K562 (cell line): ENCODE data around the gene ZMYND15. TPM values are rescaled to one million over a fixed set of nuclear protein-coding genes. Genes with fewer than 3 reads are reported as not detected.

Experiments used
- ATAC-seq: fragments of 200-7000 bp; cut with Tn5 transposase; 3 replicates; pipeline ENCODE4 v1.9.1; 2020; ENCODE audit warnings: moderate library complexity
- BruUV-seq: library from RNA; stranded (reverse); fragments of 400-500 nt; replicated peaks from 2 replicates; lab custom pipeline; 2021; lab: Mats Ljungman, UMichigan
- CTCF ChIA-PET: fragments of 300-600 bp; formaldehyde crosslinking; extraction: SDS; loops from one replicate; lab custom pipeline; 2021; ENCODE audit warnings: low intra/inter-chr PET ratio; lab: Yijun Ruan, JAX
- POLR2A ChIA-PET: fragments of 300-600, 350-650 bp; sonication (Branson Sonifier 250); formaldehyde crosslinking; extraction: SDS; loops from one replicate; lab custom pipeline; 2021; ENCODE audit warnings: antibody characterized with exemption, inconsistent platforms; lab: Yijun Ruan, JAX
- DNase-seq, 4 experiments: peaks; one replicate each; pipeline versions ENCODE4 v3.0.0 to v3.0.0-alpha.2; 2011 to 2018; ENCODE audit warnings: low spot score in 3 of 4, mixed read lengths in 3 of 4; ENCODE audit errors: extremely low read depth in 1 of 4
- FAIRE-seq: peaks from 2 replicates; lab custom pipeline; 2011; peaks lifted over from hg19 to GRCh38; lab: Jason Lieb, UNC
- H2AFZ ChIP-seq: 2 replicates; pipeline ENCODE4 v1.6.0; 2011; ENCODE audit warnings: low read depth, low read length, control low read depth, inconsistent platforms
- H3K27ac ChIP-seq: fragments of 200-600 bp; 3 replicates; pipeline ENCODE4 v1.8.0; 2011; ENCODE audit warnings: low read depth, mild to moderate bottlenecking, control low read depth, inconsistent platforms, low read length, moderate library complexity, mixed read lengths; ENCODE audit errors: extremely low read depth
- H3K27me3 ChIP-seq, 2 experiments: fragments of 300-600 bp in 1 of 2; 2 replicates in 1 of 2; 3 replicates in 1 of 2; pipeline versions ENCODE4 v1.6.0 to v1.8.0; 2011; ENCODE audit warnings: inconsistent platforms in 2 of 2, low read length in 2 of 2, mild to moderate bottlenecking in 1 of 2, mixed read lengths in 1 of 2, moderate library complexity in 1 of 2; ENCODE audit not compliant: control insufficient read depth in 2 of 2, insufficient read depth in 2 of 2
- H3K36me3 ChIP-seq: fragments of 300-600 bp; 3 replicates; pipeline ENCODE4 v1.8.0; 2011; ENCODE audit warnings: mild to moderate bottlenecking, low read length, inconsistent platforms; ENCODE audit not compliant: control insufficient read depth, insufficient read depth
- H3K4me1 ChIP-seq, 2 experiments: fragments of 200-600 bp in 1 of 2; replicated peaks in 1 of 2; 2 replicates in 1 of 2; 3 replicates in 1 of 2; pipeline versions ENCODE4 v1.5.1 to v1.8.0; 2011; ENCODE audit warnings: inconsistent platforms in 2 of 2, low read length in 2 of 2, mild to moderate bottlenecking in 1 of 2, mixed read lengths in 1 of 2, moderate library complexity in 1 of 2; ENCODE audit not compliant: control insufficient read depth in 2 of 2, insufficient read depth in 2 of 2
- H3K4me2 ChIP-seq: 2 replicates; pipeline ENCODE4 v1.6.1; 2011; ENCODE audit warnings: low read length, control low read depth, inconsistent platforms, mixed read lengths; ENCODE audit not compliant: insufficient read depth
- H3K4me3 ChIP-seq: fragments of 200-600 bp; sonication (generic), shearing (Covaris generic); 2 replicates; pipeline ENCODE4 v1.5.1; 2016; ENCODE audit warnings: control low read depth, inconsistent platforms
- H3K79me2 ChIP-seq: fragments of 200-600 bp; 3 replicates; pipeline ENCODE4 v1.8.0; 2011; ENCODE audit warnings: low read length, inconsistent platforms; ENCODE audit not compliant: control insufficient read depth, insufficient read depth
- H3K9ac ChIP-seq, 2 experiments: 2 replicates each; pipeline versions ENCODE4 v1.6.0 to v1.6.1; 2011; ENCODE audit warnings: low read depth in 2 of 2, low read length in 2 of 2, control low read depth in 1 of 2, inconsistent platforms in 1 of 2, mild to moderate bottlenecking in 1 of 2, mixed read lengths in 1 of 2; ENCODE audit not compliant: insufficient read depth in 1 of 2
- H3K9me1 ChIP-seq: one replicate; pipeline ENCODE4 v1.6.0; 2011; ENCODE audit warnings: inconsistent platforms, mild to moderate bottlenecking, low read length, moderate library complexity; ENCODE audit not compliant: control insufficient read depth, insufficient read depth
- H3K9me3 ChIP-seq: replicated peaks from 2 replicates; pipeline ENCODE4 v1.5.1; 2011; ENCODE audit warnings: low read depth, low read length, inconsistent platforms; ENCODE audit not compliant: control insufficient read depth, insufficient read depth
- H4K20me1 ChIP-seq: replicated peaks from 2 replicates; pipeline ENCODE4 v1.6.1; 2011; ENCODE audit warnings: low read length, inconsistent platforms, mixed read lengths; ENCODE audit not compliant: control insufficient read depth, insufficient read depth
- ATF6 ChIP-seq: sonication (generic); formaldehyde crosslinking; IDR thresholded peaks from 2 replicates; pipeline ENCODE4 v1.4.0; 2020; ENCODE audit warnings: mild to moderate bottlenecking, missing genetic modification reagents
- BCL6 ChIP-seq: fragments of 250-450 bp; sonication (Bioruptor Pico); IDR thresholded peaks from 2 replicates; pipeline ENCODE4 v1.4.0; 2020
- DACH1 ChIP-seq: fragments of 450-650 bp; IDR thresholded peaks from 2 replicates; pipeline ENCODE4 v1.6.1; 2018; ENCODE audit not compliant: partially characterized antibody
- FOXP1 ChIP-seq: sonication (generic); formaldehyde crosslinking; IDR thresholded peaks from 2 replicates; pipeline ENCODE4 v1.8.0; 2022; ENCODE audit warnings: mild to moderate bottlenecking, missing genetic modification reagents
- HDAC2 ChIP-seq: fragments of 450-650 bp; IDR thresholded peaks from 2 replicates; pipeline ENCODE4 v1.6.1; 2016; ENCODE audit warnings: mild to moderate bottlenecking
- HDAC6 ChIP-seq: IDR thresholded peaks from 2 replicates; pipeline ENCODE4 v1.6.1; 2012; ENCODE audit warnings: low read depth, mild to moderate bottlenecking, control low read depth, inconsistent platforms, low read length, moderate library complexity
- MCM7 ChIP-seq, 2 experiments: fragments of 450-650 bp; IDR thresholded peaks; 2 replicates each; pipeline ENCODE4 v1.6.1; 2016 to 2018
- NCOA6 ChIP-seq: fragments of 450-650 bp; IDR thresholded peaks from 2 replicates; pipeline ENCODE4 v1.6.1; 2017; ENCODE audit warnings: mild to moderate bottlenecking
- NEUROD1 ChIP-seq: fragments of 150-350 bp; IDR thresholded peaks from 2 replicates; pipeline ENCODE4 v1.6.1; 2014; ENCODE audit warnings: borderline replicate concordance, low read length, low read depth; ENCODE audit not compliant: partially characterized antibody
- PKNOX1 ChIP-seq: fragments of 450-650 bp; IDR thresholded peaks from 2 replicates; pipeline ENCODE4 v1.6.1; 2016
- SFPQ ChIP-seq: fragments of 200-400 bp; formaldehyde crosslinking; IDR thresholded peaks from 2 replicates; pipeline ENCODE4 v1.6.1; 2017; ENCODE audit warnings: mild to moderate bottlenecking, low read depth, low read length, moderate library complexity
- SMAD2 ChIP-seq: fragments of 150-350 bp; IDR thresholded peaks from 2 replicates; pipeline ENCODE4 v1.6.1; 2014; ENCODE audit warnings: low read depth, mild to moderate bottlenecking, low read length
- SUPT5H ChIP-seq: fragments of 450-650 bp; IDR thresholded peaks from 2 replicates; pipeline ENCODE4 v1.6.1; 2016
- ZNF212 ChIP-seq: fragments of 450-650 bp; formaldehyde crosslinking; IDR thresholded peaks from 2 replicates; pipeline ENCODE4 v1.4.0; 2020; ENCODE audit warnings: mild to moderate bottlenecking
- ZNF785 ChIP-seq: fragments of 250-450 bp; sonication (Bioruptor Pico); IDR thresholded peaks from 2 replicates; pipeline ENCODE4 v1.4.0; 2020; ENCODE audit warnings: mild to moderate bottlenecking
- WGBS: fragments of 100-300 bp; shearing (Covaris generic); methylation state at CpG from one replicate; pipeline ENCODE4 v1.1.6; 2016; ENCODE audit warnings: low coverage, mixed read lengths; ENCODE audit not compliant: insufficient coverage; ENCODE audit errors: missing lambda C conversion rate; 5-methylcytosine and 5-hydroxymethylcytosine counted together
- in situ Hi-C: fragments of 300-500 bp; cut with MboI; formaldehyde crosslinking; loops from 4 replicates; pipeline ENCODE4 v1.15.0; 2018; ENCODE audit warnings: inconsistent platforms, mixed read lengths
- intact Hi-C: fragments of 100-400 bp; cut with micrococcal nuclease; formaldehyde crosslinking; loops from 2 replicates; pipeline ENCODE4 v1.14.2; 2022
- polyA plus RNA-seq, 8 experiments: library from polyadenylated mRNA; depleted of rRNA in 4 of 8; stranded (reverse) in 5 of 8; unstranded in 3 of 8; fragments of >200 nt; fragmentation: Nextera tagmentation in 2 of 8; fragmentation: Illumina TruSeq in 1 of 8; extraction: Ambion mirVana in 2 of 8; extraction: Trizol in 1 of 8; gene quantifications; 2 replicates each; pipeline versions ENCODE4 v1.2.1 to v1.2.3, GENCODE V29; 2011 to 2014; ENCODE audit warnings: inconsistent platforms in 1 of 8, missing spikeins in 1 of 8
- total RNA-seq, 7 experiments: library from RNA; depleted of rRNA in 6 of 7; stranded (reverse); fragments of >200 nt in 6 of 7; fragmentation: Illumina TruSeq in 2 of 7; extraction: Trizol in 2 of 7; gene quantifications; 2 replicates each; pipeline versions ENCODE4 v1.2.1 to v1.2.3, GENCODE V29; 2011 to 2021; ENCODE audit warnings: low replicate concordance in 1 of 7
- TF ChIP-seq, protein P1 (sequence below): IDR thresholded peaks from 2 replicates; pipeline ENCODE4 v1.6.1; 2011; ENCODE audit not compliant: insufficient read length; ENCODE audit errors: extremely low read depth
- TF ChIP-seq, protein P2 (sequence below): fragments of 250-450 bp; sonication (Bioruptor Pico); IDR thresholded peaks from 2 replicates; pipeline ENCODE4 v1.6.1; 2021; ENCODE audit warnings: mild to moderate bottlenecking

Gene ZMYND15
- total and polyA plus RNA-seq, 9 of the 15 experiments (the other 6 are each of a cell fraction or from before 2014, with no cell fraction given), result 0.09 TPM; not detected in 8

DNA sequence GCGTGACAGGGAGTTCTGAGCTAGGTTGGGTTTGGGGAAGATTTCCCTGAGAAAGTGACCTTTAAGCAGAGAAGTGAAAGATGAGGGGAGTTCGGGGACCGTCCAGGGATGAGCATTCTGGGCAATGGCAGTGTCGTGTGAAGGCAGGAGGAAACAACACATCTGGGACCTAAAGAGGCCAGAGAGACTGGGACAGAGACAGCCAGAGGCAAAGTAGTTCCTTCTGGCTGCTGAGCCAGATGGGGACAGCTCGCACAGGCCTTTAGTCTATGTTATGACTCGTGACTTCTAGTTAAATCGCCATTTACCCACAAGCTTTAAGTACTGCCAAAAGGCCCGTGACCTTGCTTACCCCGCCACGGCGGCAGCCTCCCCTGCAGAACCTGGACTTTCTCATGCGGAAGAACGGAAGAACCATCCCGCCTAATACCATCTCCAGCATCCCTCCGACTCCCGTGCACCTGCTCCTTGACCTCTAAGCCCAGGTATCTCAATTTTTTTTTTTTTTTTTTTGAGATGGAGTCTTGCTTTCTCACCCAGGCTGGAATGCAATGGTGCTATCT, 16.9 kb upstream of the ZMYND15 start:
- ATAC-seq, result no peak
- no peak overlapping the region for H3K9ac ChIP-seq
- no peaks in the 10 kb centered on the region for H3K27me3 ChIP-seq
- H3K36me3 ChIP-seq, result no peaks in the 10 kb centered on the region
- peaks cover 11% of the 10 kb centered on the region in 2 experiments for H3K4me1 ChIP-seq
- WGBS, result 54% methylated on average over 13 of the region's 16 CpGs
- TF ChIP-seq, protein P1, sequence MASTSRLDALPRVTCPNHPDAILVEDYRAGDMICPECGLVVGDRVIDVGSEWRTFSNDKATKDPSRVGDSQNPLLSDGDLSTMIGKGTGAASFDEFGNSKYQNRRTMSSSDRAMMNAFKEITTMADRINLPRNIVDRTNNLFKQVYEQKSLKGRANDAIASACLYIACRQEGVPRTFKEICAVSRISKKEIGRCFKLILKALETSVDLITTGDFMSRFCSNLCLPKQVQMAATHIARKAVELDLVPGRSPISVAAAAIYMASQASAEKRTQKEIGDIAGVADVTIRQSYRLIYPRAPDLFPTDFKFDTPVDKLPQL, result no peak
- TF ChIP-seq ZNF212 (CRISPR knock-in tag) (no peak), SMAD2 (no peak), SUPT5H (no peak), FOXP1 (no peak), PKNOX1 (no peak), DACH1 (no peak), ATF6 (CRISPR knock-in tag) (no peak), BCL6 (no peak), HDAC6 (no peak), NCOA6 (no peak), MCM7 (IDR thresholded peaks at IDR 0.05) (no peak), SFPQ (no peak), NEUROD1 (no peak), HDAC2 (no peak), ZNF785 (CRISPR knock-in tag) (no peak)
- TF ChIP-seq, protein P2, sequence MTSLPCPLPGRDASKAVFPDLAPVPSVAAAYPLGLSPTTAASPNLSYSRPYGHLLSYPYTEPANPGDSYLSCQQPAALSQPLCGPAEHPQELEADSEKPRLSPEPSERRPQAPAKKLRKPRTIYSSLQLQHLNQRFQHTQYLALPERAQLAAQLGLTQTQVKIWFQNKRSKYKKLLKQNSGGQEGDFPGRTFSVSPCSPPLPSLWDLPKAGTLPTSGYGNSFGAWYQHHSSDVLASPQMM (CRISPR knock-in tag), result no peak
- no peaks in the 10 kb centered on the region for H3K9me3 ChIP-seq
- FAIRE-seq, result no peak
- H3K79me2 ChIP-seq, result no peaks in the 10 kb centered on the region
- intact Hi-C loops, result no loop called here
- no peak overlapping the region for H2AFZ ChIP-seq
- ChIA-PET POLR2A (interaction anchor here (0.7 kb wide), 1 partner anchor 241 kb away, joined by 3 read pairs; no protein-coding TSS in a partner anchor), CTCF (no interaction called here)
- in situ Hi-C loops, result no loop called here
- no peak overlapping the region for H3K4me3 ChIP-seq
- no TSS peak for BruUV-seq
- no peak overlapping the region for H3K27ac ChIP-seq
- no peak for DNase-seq
- no peak overlapping the region for H3K4me2 ChIP-seq
- H4K20me1 ChIP-seq, result 0 out of 2 replicates have a peak, but pooled peaks cover 3% of the 10 kb centered on the region
- no peaks in the 10 kb centered on the region for H3K9me1 ChIP-seq
